Measurements from ENCODE around the gene ARHGEF26. TPM values are rescaled to one million over a fixed set of nuclear protein-coding genes. Genes with fewer than 3 reads are reported as not detected.

ARHGEF26 gene
- total RNA-seq, 1 experiment from 2014 or later, result 6.6 TPM

GRCh38 chr3:154250291-154250690 is 129.1 kb downstream of the ARHGEF26 start:
- DNase-seq (ENCODE audit: low read depth), result no peak

GRCh38 chr3:154251610-154252009 is 130.4 kb downstream of the ARHGEF26 start:
- no peak for DNase-seq (ENCODE audit: low read depth)

GRCh38 chr3:154252759-154253638 is 131.8 kb downstream of the ARHGEF26 start:
- peak; percentile 82 for DNase-seq (ENCODE audit: low read depth)

GRCh38 chr3:154254527-154254926 is 133.3 kb downstream of the ARHGEF26 start:
- DNase-seq (ENCODE audit: low read depth), result no peak

GRCh38 chr3:154273381-154273780 is 152.2 kb downstream of the ARHGEF26 start:
- DNase-seq (ENCODE audit: low read depth), result no peak

- DNase-seq (ENCODE audit: low read depth), result no peak
Measured at GRCh38 chr3:154274348-154274747, 153.2 kb downstream of the ARHGEF26 start.

- no peak for DNase-seq (ENCODE audit: low read depth)
Measured at GRCh38 chr3:154275292-154275691, 154.1 kb downstream of the ARHGEF26 start.

- DNase-seq (ENCODE audit: low read depth), result no peak
Measured at GRCh38 chr3:154275965-154276364, 154.8 kb downstream of the ARHGEF26 start.

- DNase-seq (ENCODE audit: low read depth), result no peak
Measured at GRCh38 chr3:154280161-154280560, 159.0 kb downstream of the ARHGEF26 start.

- DNase-seq (ENCODE audit: low read depth), result no peak
Measured at GRCh38 chr3:154285221-154285620, 164.0 kb downstream of the ARHGEF26 start.

GRCh38 chr3:154290187-154290586 is 169.0 kb downstream of the ARHGEF26 start:
- DNase-seq (ENCODE audit: low read depth), result no peak

GRCh38 chr3:154294016-154294415 is 172.8 kb downstream of the ARHGEF26 start:
- DNase-seq (ENCODE audit: low read depth), result no peak

GRCh38 chr3:154301561-154301960 is 180.4 kb downstream of the ARHGEF26 start:
- no peak for DNase-seq (ENCODE audit: low read depth)

- DNase-seq (ENCODE audit: low read depth), result no peak
Measured at GRCh38 chr3:154304116-154304786, 183.1 kb downstream of the ARHGEF26 start.

GRCh38 chr3:154304936-154305335 is 183.7 kb downstream of the ARHGEF26 start:
- DNase-seq (ENCODE audit: low read depth), result no peak

GRCh38 chr3:154307363-154307762 is 186.2 kb downstream of the ARHGEF26 start:
- no peak for DNase-seq (ENCODE audit: low read depth)

Other genes with a start within 250 kb of the ARHGEF26 start
- 51.9 and 52.2 TPM in 2 replicates for gene DHX36, start 203.1 kb downstream of the ARHGEF26 start, total RNA-seq (2014; rRNA removed; shearing (Covaris generic))